Measurements from ENCODE around the gene DMXL1.

DMXL1 gene

GRCh38 chr5:119289438-119290044 is 218.7 kb downstream of the DMXL1 start:
- DNase-seq (ENCODE audit: low read depth), result no peak
- TF ChIP-seq, protein P1, sequence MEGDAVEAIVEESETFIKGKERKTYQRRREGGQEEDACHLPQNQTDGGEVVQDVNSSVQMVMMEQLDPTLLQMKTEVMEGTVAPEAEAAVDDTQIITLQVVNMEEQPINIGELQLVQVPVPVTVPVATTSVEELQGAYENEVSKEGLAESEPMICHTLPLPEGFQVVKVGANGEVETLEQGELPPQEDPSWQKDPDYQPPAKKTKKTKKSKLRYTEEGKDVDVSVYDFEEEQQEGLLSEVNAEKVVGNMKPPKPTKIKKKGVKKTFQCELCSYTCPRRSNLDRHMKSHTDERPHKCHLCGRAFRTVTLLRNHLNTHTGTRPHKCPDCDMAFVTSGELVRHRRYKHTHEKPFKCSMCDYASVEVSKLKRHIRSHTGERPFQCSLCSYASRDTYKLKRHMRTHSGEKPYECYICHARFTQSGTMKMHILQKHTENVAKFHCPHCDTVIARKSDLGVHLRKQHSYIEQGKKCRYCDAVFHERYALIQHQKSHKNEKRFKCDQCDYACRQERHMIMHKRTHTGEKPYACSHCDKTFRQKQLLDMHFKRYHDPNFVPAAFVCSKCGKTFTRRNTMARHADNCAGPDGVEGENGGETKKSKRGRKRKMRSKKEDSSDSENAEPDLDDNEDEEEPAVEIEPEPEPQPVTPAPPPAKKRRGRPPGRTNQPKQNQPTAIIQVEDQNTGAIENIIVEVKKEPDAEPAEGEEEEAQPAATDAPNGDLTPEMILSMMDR (conservative IDR thresholded peaks at IDR 0.05; ENCODE audit: low read depth, low read length), result no peak
- H3K4me3 ChIP-seq (ENCODE audit: low read depth, low read length), result no peak overlapping the region

GRCh38 chr5:119290161-119290569 is 219.3 kb downstream of the DMXL1 start:
- TF ChIP-seq, protein P1 (conservative IDR thresholded peaks at IDR 0.05; ENCODE audit: low read depth, low read length), result no peak
- peak; percentile 59 for DNase-seq (ENCODE audit: low read depth)
- H3K4me3 ChIP-seq (ENCODE audit: low read depth, low read length), result no peak overlapping the region

DNA sequence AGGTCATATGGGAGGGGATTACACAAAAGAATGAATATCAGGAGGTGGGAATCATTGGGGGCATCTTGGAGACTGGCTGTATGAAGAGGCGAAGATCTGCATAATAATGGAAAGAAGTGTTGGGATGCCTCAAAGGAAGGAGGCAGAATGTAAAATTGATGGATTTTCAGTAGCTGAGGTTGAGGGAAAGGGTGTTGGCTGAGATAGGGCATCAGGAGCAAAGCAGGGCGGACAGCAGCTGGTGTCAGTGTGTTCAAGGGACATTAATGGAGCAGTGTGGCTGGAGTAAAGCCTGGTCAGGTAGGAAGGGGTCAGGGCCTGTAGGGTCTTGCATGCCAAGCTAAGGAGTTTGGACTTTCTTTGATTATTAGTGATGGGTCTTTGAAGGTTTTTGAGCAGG is 219.7 kb downstream of the DMXL1 start:
- no peak overlapping the region for H3K4me3 ChIP-seq (ENCODE audit: low read depth, low read length)
- TF ChIP-seq, protein P1 (conservative IDR thresholded peaks at IDR 0.05; ENCODE audit: low read depth, low read length), result no peak
- DNase-seq (ENCODE audit: low read depth), result no peak

DNA sequence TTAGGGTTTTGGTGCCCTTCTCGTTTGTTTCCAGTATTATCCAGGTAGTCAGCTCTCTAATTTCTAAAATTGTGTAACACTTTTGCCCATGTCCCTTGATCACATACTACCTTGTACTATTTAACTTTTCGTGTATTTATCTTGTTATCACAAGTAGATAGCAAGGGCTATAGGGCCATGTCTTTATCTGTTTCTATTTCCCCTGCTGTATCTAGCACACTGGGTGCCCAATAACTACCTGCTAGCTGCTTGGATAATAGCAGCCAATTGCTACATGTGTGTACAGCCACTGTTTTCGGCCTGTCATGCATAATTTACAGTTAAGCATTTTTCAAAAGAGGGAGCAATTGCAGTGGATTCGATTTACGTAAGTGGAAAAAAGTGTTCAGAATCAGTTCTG is 220.2 kb downstream of the DMXL1 start:
- TF ChIP-seq, protein P1 (conservative IDR thresholded peaks at IDR 0.05; ENCODE audit: low read depth, low read length), result no peak
- H3K4me3 ChIP-seq (ENCODE audit: low read depth, low read length), result no peak overlapping the region

GRCh38 chr5:119291877-119292276 is 221.0 kb downstream of the DMXL1 start:
- TF ChIP-seq, protein P1 (conservative IDR thresholded peaks at IDR 0.05; ENCODE audit: low read depth, low read length), result no peak
- DNase-seq (ENCODE audit: low read depth), result no peak
- H3K4me3 ChIP-seq (ENCODE audit: low read depth, low read length), result no peak overlapping the region

More for the DNA sequence above, 220.2 kb downstream of the DMXL1 start:
- DNase-seq (ENCODE audit: low read depth), result no peak

DNA sequence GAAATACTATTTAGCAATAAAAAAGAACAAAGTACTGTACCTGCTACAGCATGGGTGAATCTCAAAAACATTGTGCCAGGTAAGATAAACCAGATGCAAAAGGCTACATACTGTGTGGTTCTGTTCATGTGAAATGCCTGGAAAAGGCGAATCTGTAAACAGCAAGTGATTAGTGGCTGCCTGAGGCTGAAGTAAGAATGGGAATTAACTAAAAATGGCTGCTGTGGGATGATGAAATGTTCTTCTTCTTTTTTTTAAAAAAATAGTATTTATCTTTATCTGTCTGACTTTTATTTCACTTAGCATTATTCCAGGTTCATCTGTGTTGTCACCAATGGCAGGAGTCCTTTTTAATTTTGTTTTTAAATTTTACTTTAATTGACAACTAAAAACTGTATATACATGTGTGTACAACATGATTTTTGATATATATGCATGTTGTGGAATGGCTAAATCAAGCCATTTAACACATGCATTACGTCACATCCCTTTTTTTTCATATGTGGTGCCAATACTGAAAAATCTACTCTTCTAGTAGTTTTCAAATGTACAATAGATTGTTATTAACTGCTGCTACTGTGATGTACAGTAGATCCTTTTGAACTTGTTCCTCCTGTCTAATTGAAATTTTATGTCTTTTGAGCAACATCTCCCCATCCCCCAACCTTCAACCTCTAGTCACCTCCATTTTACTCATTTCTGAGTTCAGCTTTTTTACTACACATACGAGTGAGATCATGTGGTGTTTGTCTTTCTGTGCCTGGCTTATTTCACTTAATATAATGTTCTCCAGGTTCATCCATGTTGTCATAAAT is 222.0 kb downstream of the DMXL1 start:
- no peak for DNase-seq (ENCODE audit: low read depth)
- TF ChIP-seq, protein P1 (conservative IDR thresholded peaks at IDR 0.05; ENCODE audit: low read depth, low read length), result no peak
- H3K4me3 ChIP-seq (ENCODE audit: low read depth, low read length), result no peak overlapping the region

GRCh38 chr5:119293516-119293829 is 222.6 kb downstream of the DMXL1 start:
- DNase-seq (ENCODE audit: low read depth), result no peak
- H3K4me3 ChIP-seq (ENCODE audit: low read depth, low read length), result no peak overlapping the region
- TF ChIP-seq, protein P1 (conservative IDR thresholded peaks at IDR 0.05; ENCODE audit: low read depth, low read length), result no peak
